Panc1 (cell line): Measurements from ENCODE around the gene GRAMD1C. TPM values are rescaled to one million over a fixed set of nuclear protein-coding genes. Genes with fewer than 3 reads are reported as not detected.

ENCODE experiments used
- ATAC-seq: fragments of 200-7000 bp; cut with Tn5 transposase; 2 replicates; pipeline ENCODE4 v1.9.1; 2020; ENCODE audit warnings: mild to moderate bottlenecking, moderate library complexity
- BruUV-seq: library from RNA; stranded (reverse); fragments of 400-500 nt; replicated peaks from 2 replicates; lab custom pipeline; 2021; lab: Mats Ljungman, UMichigan
- CTCF ChIA-PET: fragments of 300-600 bp; sonication (Branson Sonifier 250); formaldehyde crosslinking; loops from one replicate; lab custom pipeline; 2022; ENCODE audit warnings: antibody characterized with exemption; lab: Charles Lee
- POLR2A ChIA-PET: fragments of 300-600 bp; sonication (Branson Sonifier 250); formaldehyde crosslinking; loops from one replicate; lab custom pipeline; 2022; ENCODE audit warnings: antibody characterized with exemption; lab: Charles Lee
- DNase-seq: peaks from one replicate; pipeline ENCODE4 v3.0.0-alpha.2; 2010; ENCODE audit warnings: low read depth, low spot score
- H3K27ac ChIP-seq: 2 replicates; pipeline ENCODE4 v1.5.1; 2011; ENCODE audit warnings: mild to moderate bottlenecking, low read length, inconsistent platforms
- H3K27me3 ChIP-seq: fragments of 200-500 bp; sonication (Bioruptor generic); 2 replicates; pipeline ENCODE4 v1.6.0; 2014; ENCODE audit warnings: low read length, inconsistent platforms; ENCODE audit not compliant: control insufficient read depth, insufficient read depth
- H3K36me3 ChIP-seq: fragments of 200-500 bp; sonication (Bioruptor generic); 2 replicates; pipeline ENCODE4 v1.5.1; 2014; ENCODE audit warnings: inconsistent platforms, mild to moderate bottlenecking, low read length, moderate library complexity; ENCODE audit not compliant: control insufficient read depth, insufficient read depth
- H3K4me1 ChIP-seq: 2 replicates; pipeline ENCODE4 v1.5.1; 2011; ENCODE audit warnings: inconsistent platforms, mild to moderate bottlenecking, low read length, moderate library complexity; ENCODE audit not compliant: control insufficient read depth, insufficient read depth
- H3K4me3 ChIP-seq, 2 experiments: 2 replicates each; pipeline ENCODE4 v1.5.1; 2011 to 2012; ENCODE audit warnings: low read depth in 2 of 2, low read length in 2 of 2, mild to moderate bottlenecking in 2 of 2, inconsistent platforms in 1 of 2, moderate library complexity in 1 of 2
- H3K9me3 ChIP-seq: fragments of 200-500 bp; sonication (Bioruptor generic); 2 replicates; pipeline ENCODE4 v1.5.1; 2014; ENCODE audit warnings: low read depth, mild to moderate bottlenecking, inconsistent platforms, low read length, moderate library complexity; ENCODE audit not compliant: control insufficient read depth, insufficient read depth
- POLR2AphosphoS5 ChIP-seq: IDR thresholded peaks from 2 replicates; pipeline ENCODE4 v1.6.1; 2012; ENCODE audit warnings: mild to moderate bottlenecking, low read depth, low read length, moderate library complexity
- SIN3A ChIP-seq: IDR thresholded peaks from 2 replicates; pipeline ENCODE4 v1.6.1; 2012; ENCODE audit warnings: low read depth, mild to moderate bottlenecking, low read length, moderate library complexity, borderline replicate concordance; ENCODE audit not compliant: insufficient read depth
- TCF7L2 ChIP-seq: IDR thresholded peaks from 2 replicates; pipeline ENCODE4 v1.6.1; 2011; ENCODE audit warnings: mild to moderate bottlenecking, low read depth, low read length, inconsistent platforms
- in situ Hi-C: cut with HindIII; loops from 2 replicates; pipeline ENCODE4 v1.10.0; 2016; ENCODE audit warnings: low sequenced_read_pairs, low pct_unique_long_range_greater_than_20kb
- intact Hi-C: fragments of 100-400 bp; cut with micrococcal nuclease; formaldehyde crosslinking; loops from one replicate; pipeline ENCODE4 v1.10.0; 2022; ENCODE audit not compliant: unreplicated experiment
- total RNA-seq: library from RNA; stranded (reverse); gene quantifications from one replicate; pipeline ENCODE4 v1.2.1, GENCODE V29; 2021; ENCODE audit not compliant: unreplicated experiment
- TF ChIP-seq, protein P1 (sequence below): fragments of 450-650 bp; IDR thresholded peaks from 2 replicates; pipeline ENCODE4 v1.5.1; 2017; ENCODE audit warnings: mild to moderate bottlenecking
- TF ChIP-seq, protein P2 (sequence below), 2 experiments: IDR thresholded peaks; 2 replicates each; pipeline ENCODE4 v1.6.1; 2011 to 2012; ENCODE audit warnings: low read depth in 2 of 2, control low read depth in 1 of 2, low read length in 1 of 2, mild to moderate bottlenecking in 1 of 2, moderate library complexity in 1 of 2; ENCODE audit not compliant: insufficient read depth in 1 of 2

Gene GRAMD1C
- total RNA-seq, 1 experiment from 2014 or later, result 3.9 TPM

DNA sequence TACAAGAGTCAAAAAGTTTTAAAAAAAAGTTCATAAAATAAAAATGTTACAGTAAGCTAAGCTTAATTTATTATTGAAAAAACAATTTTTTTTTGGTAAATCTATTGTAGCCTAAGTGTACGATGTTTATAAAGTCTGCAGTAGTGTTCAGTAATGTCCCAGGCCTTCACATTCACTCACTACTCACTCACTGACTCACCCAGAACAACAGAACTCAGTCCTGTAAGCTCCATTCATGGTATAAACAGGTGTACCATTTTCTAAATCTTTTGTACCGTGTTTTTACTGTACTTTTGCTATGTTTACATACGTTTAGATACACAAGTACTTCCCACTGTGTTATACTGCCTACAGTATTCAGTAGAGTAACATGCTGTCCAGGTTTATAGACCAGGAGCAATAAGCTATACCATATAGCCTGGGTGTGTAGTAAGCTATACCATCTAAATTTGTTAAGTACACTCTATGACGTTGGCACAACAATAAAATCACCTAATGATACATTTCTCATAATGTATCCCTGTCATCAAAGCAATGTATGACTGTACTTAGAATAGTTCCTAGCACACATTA lies 68.1 kb downstream of the GRAMD1C start:
- H3K4me3 ChIP-seq, result no peak overlapping the region
- no peaks in the 10 kb centered on the region; the same call in 1 of the 2 replicates for H3K27me3 ChIP-seq
- in situ Hi-C loops, result no loop called here
- intact Hi-C loops, result no loop called here
- no peak overlapping the region for H3K27ac ChIP-seq
- no peak for DNase-seq
- no peaks in the 10 kb centered on the region for H3K36me3 ChIP-seq
- ChIA-PET POLR2A (no interaction called here), CTCF (no interaction called here)
- no peak for ATAC-seq
- no peaks in the 10 kb centered on the region for H3K9me3 ChIP-seq
- BruUV-seq, result no TSS peak
- no peak for TF ChIP-seq POLR2AphosphoS5
- TF ChIP-seq, protein P1, sequence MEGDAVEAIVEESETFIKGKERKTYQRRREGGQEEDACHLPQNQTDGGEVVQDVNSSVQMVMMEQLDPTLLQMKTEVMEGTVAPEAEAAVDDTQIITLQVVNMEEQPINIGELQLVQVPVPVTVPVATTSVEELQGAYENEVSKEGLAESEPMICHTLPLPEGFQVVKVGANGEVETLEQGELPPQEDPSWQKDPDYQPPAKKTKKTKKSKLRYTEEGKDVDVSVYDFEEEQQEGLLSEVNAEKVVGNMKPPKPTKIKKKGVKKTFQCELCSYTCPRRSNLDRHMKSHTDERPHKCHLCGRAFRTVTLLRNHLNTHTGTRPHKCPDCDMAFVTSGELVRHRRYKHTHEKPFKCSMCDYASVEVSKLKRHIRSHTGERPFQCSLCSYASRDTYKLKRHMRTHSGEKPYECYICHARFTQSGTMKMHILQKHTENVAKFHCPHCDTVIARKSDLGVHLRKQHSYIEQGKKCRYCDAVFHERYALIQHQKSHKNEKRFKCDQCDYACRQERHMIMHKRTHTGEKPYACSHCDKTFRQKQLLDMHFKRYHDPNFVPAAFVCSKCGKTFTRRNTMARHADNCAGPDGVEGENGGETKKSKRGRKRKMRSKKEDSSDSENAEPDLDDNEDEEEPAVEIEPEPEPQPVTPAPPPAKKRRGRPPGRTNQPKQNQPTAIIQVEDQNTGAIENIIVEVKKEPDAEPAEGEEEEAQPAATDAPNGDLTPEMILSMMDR, result no peak
- TF ChIP-seq TCF7L2, result no peak
- no peak for TF ChIP-seq SIN3A
- TF ChIP-seq, protein P2, sequence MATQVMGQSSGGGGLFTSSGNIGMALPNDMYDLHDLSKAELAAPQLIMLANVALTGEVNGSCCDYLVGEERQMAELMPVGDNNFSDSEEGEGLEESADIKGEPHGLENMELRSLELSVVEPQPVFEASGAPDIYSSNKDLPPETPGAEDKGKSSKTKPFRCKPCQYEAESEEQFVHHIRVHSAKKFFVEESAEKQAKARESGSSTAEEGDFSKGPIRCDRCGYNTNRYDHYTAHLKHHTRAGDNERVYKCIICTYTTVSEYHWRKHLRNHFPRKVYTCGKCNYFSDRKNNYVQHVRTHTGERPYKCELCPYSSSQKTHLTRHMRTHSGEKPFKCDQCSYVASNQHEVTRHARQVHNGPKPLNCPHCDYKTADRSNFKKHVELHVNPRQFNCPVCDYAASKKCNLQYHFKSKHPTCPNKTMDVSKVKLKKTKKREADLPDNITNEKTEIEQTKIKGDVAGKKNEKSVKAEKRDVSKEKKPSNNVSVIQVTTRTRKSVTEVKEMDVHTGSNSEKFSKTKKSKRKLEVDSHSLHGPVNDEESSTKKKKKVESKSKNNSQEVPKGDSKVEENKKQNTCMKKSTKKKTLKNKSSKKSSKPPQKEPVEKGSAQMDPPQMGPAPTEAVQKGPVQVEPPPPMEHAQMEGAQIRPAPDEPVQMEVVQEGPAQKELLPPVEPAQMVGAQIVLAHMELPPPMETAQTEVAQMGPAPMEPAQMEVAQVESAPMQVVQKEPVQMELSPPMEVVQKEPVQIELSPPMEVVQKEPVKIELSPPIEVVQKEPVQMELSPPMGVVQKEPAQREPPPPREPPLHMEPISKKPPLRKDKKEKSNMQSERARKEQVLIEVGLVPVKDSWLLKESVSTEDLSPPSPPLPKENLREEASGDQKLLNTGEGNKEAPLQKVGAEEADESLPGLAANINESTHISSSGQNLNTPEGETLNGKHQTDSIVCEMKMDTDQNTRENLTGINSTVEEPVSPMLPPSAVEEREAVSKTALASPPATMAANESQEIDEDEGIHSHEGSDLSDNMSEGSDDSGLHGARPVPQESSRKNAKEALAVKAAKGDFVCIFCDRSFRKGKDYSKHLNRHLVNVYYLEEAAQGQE (IDR thresholded peaks at IDR 0.05; ENCODE audit: insufficient read depth in 1 of 2, low read depth in 2 of 2, low read length in 1 of 2), result no peak
- H3K4me1 ChIP-seq, result no peaks in the 10 kb centered on the region

GRCh38 chr3:113908133-113908532 lies 69.5 kb downstream of the GRAMD1C start:
- no peaks in the 10 kb centered on the region for H3K4me1 ChIP-seq
- TF ChIP-seq SIN3A (no peak), POLR2AphosphoS5 (no peak), TCF7L2 (no peak)
- TF ChIP-seq, protein P2 (IDR thresholded peaks at IDR 0.05; ENCODE audit: insufficient read depth in 1 of 2, low read depth in 2 of 2, low read length in 1 of 2), result no peak
- TF ChIP-seq, protein P1, result no peak
- H3K36me3 ChIP-seq, result no peaks in the 10 kb centered on the region
- no peaks in the 10 kb centered on the region for H3K9me3 ChIP-seq
- no TSS peak for BruUV-seq
- CTCF ChIA-PET, result interaction anchor here (2.0 kb wide), 1 partner anchor 64 kb away, joined by 6 read pairs; no protein-coding TSS in a partner anchor
- ATAC-seq (no peak), DNase-seq (no peak)
- POLR2A ChIA-PET, result no interaction called here
- no peak overlapping the region for H3K27ac ChIP-seq
- intact Hi-C loops, result no loop called here
- no peak overlapping the region for H3K4me3 ChIP-seq
- in situ Hi-C loops, result no loop called here
- no peaks in the 10 kb centered on the region; the same call in 1 of the 2 replicates for H3K27me3 ChIP-seq
